C4-2B (cell line): ENCODE measurements around the gene SWI5.

Source experiments
- ZFX ChIP-seq: fragments of 450-650 bp; IDR thresholded peaks from 2 replicates; pipeline ENCODE4 v1.6.1; 2017
- TF ChIP-seq, protein P1 (sequence below): fragments of 450-650 bp; conservative IDR thresholded peaks from 2 replicates; pipeline ENCODE4 v1.5.1; 2017; ENCODE audit warnings: mild to moderate bottlenecking

DNA sequence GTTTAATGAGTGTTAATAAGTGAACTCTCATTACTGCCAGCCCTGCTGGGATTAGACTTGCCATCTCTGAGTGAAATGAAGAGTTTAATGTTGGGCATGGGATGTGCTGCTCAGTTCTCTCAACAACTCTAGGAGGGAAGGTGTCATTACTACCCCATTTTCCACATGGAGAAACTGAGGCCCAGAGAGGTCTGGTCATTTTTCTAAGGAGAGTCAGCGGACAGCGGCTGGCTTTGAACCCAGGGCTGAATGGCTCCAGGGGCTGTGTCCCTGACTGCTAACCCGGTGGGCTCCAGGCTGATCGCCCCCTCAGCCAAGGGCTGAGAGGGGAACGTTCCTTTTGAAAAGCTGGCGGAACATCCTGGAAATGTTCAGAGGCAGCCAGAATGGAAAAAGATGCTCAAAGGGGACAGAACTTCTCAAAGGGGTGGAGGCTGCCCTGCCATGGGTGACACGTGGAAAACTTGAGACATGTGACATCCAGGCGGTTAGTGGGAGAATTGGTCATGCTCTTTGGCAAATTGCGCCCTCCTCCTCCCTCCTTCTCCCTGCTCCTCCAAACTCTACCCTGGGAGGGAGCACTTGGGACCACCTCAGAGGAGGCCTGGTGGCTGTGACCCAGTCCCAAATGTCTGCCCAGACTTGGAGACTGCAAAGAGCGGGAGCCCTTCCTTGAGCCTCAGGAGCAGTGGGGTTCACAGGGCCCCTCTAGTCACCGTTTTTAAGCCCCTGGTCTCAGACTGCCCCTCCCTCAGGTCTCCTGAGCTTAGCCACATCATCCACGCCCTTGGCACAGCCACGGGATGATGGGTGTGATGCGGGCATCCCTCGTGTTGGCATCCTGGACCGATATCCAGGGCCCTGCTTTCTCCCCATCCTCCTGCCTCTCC lies 44.2 kb upstream of the SWI5 start:
- TF ChIP-seq, protein P1, sequence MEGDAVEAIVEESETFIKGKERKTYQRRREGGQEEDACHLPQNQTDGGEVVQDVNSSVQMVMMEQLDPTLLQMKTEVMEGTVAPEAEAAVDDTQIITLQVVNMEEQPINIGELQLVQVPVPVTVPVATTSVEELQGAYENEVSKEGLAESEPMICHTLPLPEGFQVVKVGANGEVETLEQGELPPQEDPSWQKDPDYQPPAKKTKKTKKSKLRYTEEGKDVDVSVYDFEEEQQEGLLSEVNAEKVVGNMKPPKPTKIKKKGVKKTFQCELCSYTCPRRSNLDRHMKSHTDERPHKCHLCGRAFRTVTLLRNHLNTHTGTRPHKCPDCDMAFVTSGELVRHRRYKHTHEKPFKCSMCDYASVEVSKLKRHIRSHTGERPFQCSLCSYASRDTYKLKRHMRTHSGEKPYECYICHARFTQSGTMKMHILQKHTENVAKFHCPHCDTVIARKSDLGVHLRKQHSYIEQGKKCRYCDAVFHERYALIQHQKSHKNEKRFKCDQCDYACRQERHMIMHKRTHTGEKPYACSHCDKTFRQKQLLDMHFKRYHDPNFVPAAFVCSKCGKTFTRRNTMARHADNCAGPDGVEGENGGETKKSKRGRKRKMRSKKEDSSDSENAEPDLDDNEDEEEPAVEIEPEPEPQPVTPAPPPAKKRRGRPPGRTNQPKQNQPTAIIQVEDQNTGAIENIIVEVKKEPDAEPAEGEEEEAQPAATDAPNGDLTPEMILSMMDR, result no peak
- TF ChIP-seq ZFX, result no peak
